GM12891 (cell line): ENCODE measurements around the gene COL18A1. TPM values are rescaled to one million over a fixed set of nuclear protein-coding genes. Genes with fewer than 3 reads are reported as not detected.

Experiments
- DNase-seq: peaks from one replicate; pipeline ENCODE4 v3.0.0; 2011; ENCODE audit warnings: low spot score; ENCODE audit not compliant: insufficient read length
- FAIRE-seq: peaks from 2 replicates; lab custom pipeline; 2011; peaks lifted over from hg19 to GRCh38; lab: Jason Lieb, UNC
- PAX5 ChIP-seq: IDR thresholded peaks from 2 replicates; pipeline ENCODE4 v1.6.1; 2011; ENCODE audit warnings: low read length, moderate library complexity, mild to moderate bottlenecking; ENCODE audit not compliant: insufficient read depth, severe bottlenecking
- POLR2A ChIP-seq: IDR thresholded peaks from 2 replicates; pipeline ENCODE4 v1.6.1; 2011; ENCODE audit warnings: low read depth, low read length, control low read depth
- POLR2AphosphoS5 ChIP-seq: IDR thresholded peaks from 2 replicates; pipeline ENCODE4 v1.6.1; 2011; ENCODE audit warnings: low read depth, low read length, control low read depth
- POU2F2 ChIP-seq: IDR thresholded peaks from 2 replicates; pipeline ENCODE4 v1.6.1; 2011; ENCODE audit warnings: low read depth, mild to moderate bottlenecking, control low read depth, low read length, moderate library complexity
- SPI1 ChIP-seq: IDR thresholded peaks from 2 replicates; pipeline ENCODE4 v1.6.1; 2011; ENCODE audit warnings: low read depth, low read length, control low read depth
- TAF1 ChIP-seq: IDR thresholded peaks from 2 replicates; pipeline ENCODE4 v1.6.1; 2011; ENCODE audit warnings: low read depth, low read length, control low read depth
- polyA plus RNA-seq: library from polyadenylated mRNA; unstranded; fragments of >200 nt; gene quantifications from one replicate; pipeline ENCODE4 v1.2.1, GENCODE V29; 2012; ENCODE audit warnings: low read depth, missing spikeins, inconsistent platforms; ENCODE audit not compliant: missing spikeins

Gene COL18A1
- 0.54 TPM for polyA plus RNA-seq

DNA sequence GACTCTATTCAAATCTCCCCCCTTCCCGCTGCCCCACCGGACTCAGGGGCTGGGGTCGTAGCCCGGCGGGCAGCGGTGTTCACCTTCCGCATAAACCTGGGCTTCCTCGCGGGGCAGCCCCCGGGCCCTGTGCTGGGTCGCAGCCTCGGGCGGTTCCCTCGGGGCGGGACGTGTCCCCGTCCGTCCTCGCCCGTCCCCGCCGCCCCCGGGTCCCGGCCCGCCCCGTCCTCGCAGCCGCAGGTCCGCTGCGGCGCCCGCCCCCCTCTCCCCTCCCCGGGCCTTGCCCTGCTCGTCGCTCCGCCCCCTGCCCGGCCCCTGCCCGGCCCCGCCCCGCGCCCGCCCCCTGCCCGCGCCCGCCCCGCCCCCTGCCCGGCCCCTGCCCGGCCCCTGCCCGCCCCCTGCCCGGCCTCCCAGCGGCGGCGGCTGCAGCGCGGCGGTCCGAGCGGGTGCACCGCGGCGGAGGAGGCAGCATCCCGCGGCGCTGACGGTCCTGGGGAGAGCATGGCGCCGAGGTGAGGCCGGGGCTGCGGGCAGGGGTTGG, at the start of gene COL18A1:
Gene COL18A1, plus strand, starts transcription at position 436 of the 541 bp plus-strand sequence. Its CDS starts 66 bp downstream, at position 502.
- FAIRE-seq (no peak), DNase-seq (peak; percentile 61)
- TF ChIP-seq TAF1 (no peak), SPI1 (no peak), POLR2A (no peak), PAX5 (no peak), POU2F2 (no peak), POLR2AphosphoS5 (no peak)

GRCh38 chr21:45355573-45355972, 49.4 kb upstream of the COL18A1 start:
- FAIRE-seq, result no peak
- TF ChIP-seq POLR2AphosphoS5 (no peak), PAX5 (no peak), TAF1 (no peak), POLR2A (no peak), SPI1 (no peak), POU2F2 (no peak)
- DNase-seq, result no peak

DNA sequence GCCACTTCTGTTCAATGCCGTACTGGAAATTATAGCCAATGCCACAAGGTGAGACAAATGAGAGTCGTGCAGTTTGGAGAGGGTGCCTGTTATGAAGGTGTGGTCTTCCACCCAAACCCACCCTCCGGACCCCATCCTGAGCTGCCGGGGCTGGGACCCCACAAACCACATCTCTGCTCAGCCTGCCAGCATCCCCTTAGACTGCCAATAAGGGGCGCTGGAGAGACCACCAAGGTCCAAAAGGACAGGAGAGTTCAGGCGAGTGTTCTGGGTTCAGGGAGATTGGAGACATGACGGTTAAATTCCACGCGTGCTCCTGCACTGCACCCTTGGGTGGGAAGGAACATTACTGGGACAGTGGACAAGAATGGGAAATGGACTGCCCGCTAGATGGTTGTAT, 48.7 kb upstream of the COL18A1 start:
- FAIRE-seq (no peak), DNase-seq (no peak)
- TF ChIP-seq TAF1 (no peak), POLR2A (no peak), POU2F2 (no peak), SPI1 (no peak)

GRCh38 chr21:45356653-45357435, 48.1 kb upstream of the COL18A1 start:
- DNase-seq (no peak), FAIRE-seq (no peak)
- TF ChIP-seq POLR2AphosphoS5, result no peak
- no peak for TF ChIP-seq POLR2A
- TF ChIP-seq SPI1, result no peak
- TF ChIP-seq PAX5, result no peak
- TF ChIP-seq POU2F2, result no peak
- no peak for TF ChIP-seq TAF1

DNA sequence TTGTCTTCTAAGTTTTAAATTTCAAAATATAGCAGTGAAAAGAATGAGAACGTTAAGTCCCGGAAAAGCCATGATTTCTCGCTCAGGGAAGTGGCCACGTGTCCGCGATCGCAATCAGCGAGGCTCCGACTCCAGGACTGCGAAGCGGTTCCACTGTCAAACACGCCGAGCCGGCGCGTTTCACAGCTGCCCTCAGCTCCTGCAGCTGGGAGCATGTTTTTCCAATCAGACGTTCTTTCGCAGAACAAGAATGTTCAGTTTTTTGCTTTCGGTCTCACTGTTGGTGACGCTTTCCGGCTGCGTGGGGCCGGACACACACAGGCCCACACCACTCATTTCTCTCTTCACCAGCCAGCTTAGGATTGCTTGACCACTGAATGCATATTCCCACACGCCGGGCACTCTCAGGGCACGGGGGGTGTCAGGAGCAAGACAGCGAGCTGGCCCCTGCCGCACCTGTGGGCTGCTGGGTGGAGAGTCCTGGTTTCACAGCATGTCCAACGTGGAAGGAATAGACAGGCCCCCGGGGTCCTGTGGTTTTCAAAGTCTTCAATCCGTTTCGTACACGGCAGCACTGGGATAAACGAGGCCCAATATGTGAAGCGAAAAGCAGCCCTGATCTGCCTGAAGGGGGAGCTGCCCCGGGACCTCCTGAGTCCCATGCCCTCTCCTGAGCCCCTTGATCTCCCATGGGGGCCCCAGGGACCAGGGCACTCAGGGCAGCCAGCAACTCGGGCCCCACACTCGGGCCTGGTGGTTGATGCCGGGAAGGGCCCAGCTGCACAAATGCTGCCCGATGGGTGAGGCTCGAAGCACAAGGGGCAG, 47.3 kb upstream of the COL18A1 start:
- FAIRE-seq, result no peak
- TF ChIP-seq POLR2A, result no peak
- TF ChIP-seq POLR2AphosphoS5, result no peak
- no peak for TF ChIP-seq SPI1
- no peak for TF ChIP-seq POU2F2
- TF ChIP-seq PAX5, result no peak
- TF ChIP-seq TAF1, result no peak

DNA sequence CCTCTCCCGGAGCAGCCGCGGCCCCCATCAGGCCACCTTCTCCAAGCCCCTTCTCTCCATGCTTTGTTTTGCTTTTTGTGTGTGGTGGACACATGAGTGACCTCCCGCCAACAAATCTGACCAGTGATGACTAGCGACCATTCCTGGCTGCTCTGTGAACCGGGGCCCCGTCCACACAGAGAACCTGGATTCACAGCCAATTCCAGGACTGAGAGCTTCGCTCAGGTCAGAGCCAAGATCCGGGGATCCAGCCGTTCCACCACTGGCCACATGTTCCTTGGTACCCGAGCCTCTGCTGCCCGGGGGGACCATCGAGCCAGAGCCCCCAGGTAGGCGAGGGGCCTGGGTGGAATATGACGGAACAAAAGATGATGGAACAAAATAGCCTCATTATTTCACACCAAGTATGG, 46.7 kb upstream of the COL18A1 start:
- FAIRE-seq (no peak), DNase-seq (no peak)
- TF ChIP-seq POU2F2, result no peak
- TF ChIP-seq PAX5, result no peak
- no peak for TF ChIP-seq SPI1
- TF ChIP-seq TAF1, result no peak
- no peak for TF ChIP-seq POLR2A
- TF ChIP-seq POLR2AphosphoS5, result no peak

More for the DNA sequence above, 47.3 kb upstream of the COL18A1 start:
- no peak for DNase-seq

DNA sequence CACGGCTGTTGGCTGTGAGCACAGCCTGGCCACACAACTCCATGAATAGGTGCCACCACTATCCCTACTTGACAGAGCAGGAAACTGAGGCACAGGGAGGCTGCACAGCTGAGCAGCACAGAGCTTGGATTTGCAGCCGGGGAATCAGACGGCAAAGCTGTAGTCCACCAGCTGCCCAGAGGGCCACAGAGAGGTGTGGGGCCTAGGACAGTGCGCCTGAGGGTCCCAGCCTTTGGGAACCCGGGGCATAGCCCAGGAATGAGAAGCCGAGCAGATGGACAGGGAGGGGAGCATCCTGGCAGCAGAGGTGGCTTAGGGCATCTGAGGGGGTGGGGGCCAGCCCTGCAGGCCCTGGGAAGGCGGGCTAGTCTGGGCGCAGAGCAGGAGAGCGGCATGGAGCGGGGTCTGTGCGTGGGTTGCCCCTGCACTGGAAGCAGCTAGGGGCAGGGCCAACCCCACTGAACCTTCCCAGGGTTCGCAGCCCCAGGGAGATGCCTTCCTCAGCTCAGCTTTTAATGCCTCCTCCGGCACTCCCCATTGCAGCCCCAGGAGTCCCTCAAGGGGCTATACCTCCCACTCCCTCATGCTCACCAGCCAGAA, 46.2 kb upstream of the COL18A1 start:
- DNase-seq (no peak), FAIRE-seq (no peak)
- no peak for TF ChIP-seq PAX5
- no peak for TF ChIP-seq POLR2AphosphoS5
- TF ChIP-seq POLR2A, result no peak
- TF ChIP-seq POU2F2, result no peak
- no peak for TF ChIP-seq SPI1
- TF ChIP-seq TAF1, result no peak

- FAIRE-seq (no peak), DNase-seq (no peak)
- TF ChIP-seq SPI1 (no peak), POLR2AphosphoS5 (no peak), POU2F2 (no peak), TAF1 (no peak), POLR2A (no peak), PAX5 (no peak)
Measured at GRCh38 chr21:45359451-45360217, 45.3 kb upstream of the COL18A1 start.
